Esophagus muscularis mucosa (tissue), 4 donors: Measurements from ENCODE around the gene IL34. TPM values are rescaled to one million over a fixed set of nuclear protein-coding genes. Genes with fewer than 3 reads are reported as not detected.
"Not testable (repeated sequence)": the region's sequence is repeated elsewhere in the genome, so short reads cannot be mapped to it uniquely, and the experiment has no call there.

Source experiments
- DNase-seq: peaks from one replicate; pipeline ENCODE4 v3.0.0-alpha.2; 2017; ENCODE audit errors: extremely low spot score
- H3K27ac ChIP-seq, 4 donors: fragments of 200-600 bp; sonication (generic); replicated peaks in 1 of 4; 1 replicate in 3 of 4; 2 replicates in 1 of 4; pipeline ENCODE4 v1.5.1; 2016 to 2019; ENCODE audit warnings: mild to moderate bottlenecking in 1 of 4
- H3K27me3 ChIP-seq, 4 donors: fragments of 200-600 bp; sonication (generic); one replicate each; pipeline versions ENCODE4 v1.5.1 to v1.6.0; 2016 to 2019
- H3K36me3 ChIP-seq, 4 donors: fragments of 200-600 bp; sonication (generic); one replicate each; pipeline ENCODE4 v1.5.1; 2016 to 2019
- H3K4me1 ChIP-seq, 4 donors: fragments of 200-600 bp; sonication (generic); one replicate each; pipeline ENCODE4 v1.5.1; 2016 to 2019
- H3K4me3 ChIP-seq, 4 donors: fragments of 200-600 bp; sonication (generic); 1 replicate in 2 of 4; 2 replicates in 2 of 4; pipeline ENCODE4 v1.5.1; 2016 to 2019; ENCODE audit warnings: mild to moderate bottlenecking in 4 of 4, moderate library complexity in 1 of 4
- H3K9me3 ChIP-seq, 4 donors: fragments of 200-600 bp; sonication (generic); 1 replicate in 3 of 4; 2 replicates in 1 of 4; pipeline ENCODE4 v1.5.1; 2016 to 2019
- CTCF ChIP-seq, 3 experiments: fragments of 200-600 bp in 2 of 3; fragments of 450-650 bp in 1 of 3; sonication (generic) in 2 of 3; IDR thresholded peaks; one replicate each; pipeline ENCODE4 v1.5.1; 2017 to 2019; ENCODE audit warnings: antibody characterized with exemption in 3 of 3, mild to moderate bottlenecking in 2 of 3, moderate library complexity in 1 of 3
- EP300 ChIP-seq: sonication (generic); formaldehyde crosslinking; IDR thresholded peaks from one replicate; pipeline ENCODE4 v1.6.1; 2017; ENCODE audit warnings: antibody characterized with exemption
- POLR2A ChIP-seq: fragments of 450-650 bp; IDR thresholded peaks from one replicate; pipeline ENCODE4 v1.6.1; 2017; ENCODE audit warnings: antibody characterized with exemption, moderate library complexity, mild to moderate bottlenecking, low read depth
- POLR2AphosphoS5 ChIP-seq, 2 donors: sonication (generic); formaldehyde crosslinking; IDR thresholded peaks; one replicate each; pipeline ENCODE4 v1.6.1; 2017; ENCODE audit warnings: antibody characterized with exemption in 2 of 2
- WGBS: methylation state at CpG from one replicate; pipeline ENCODE4 v1.1.5; 2018; 5-methylcytosine and 5-hydroxymethylcytosine counted together
- intact Hi-C: fragments of 100-400 bp; cut with DNase I; formaldehyde crosslinking; loops from one replicate; pipeline ENCODE4 v1.15.1; 2023
- total RNA-seq, 4 donors: library from RNA; depleted of rRNA; stranded (reverse); fragments of >200 nt; gene quantifications; one replicate each; pipeline versions ENCODE4 v1.1.0 to v1.2.1, GENCODE V29; 2016

The IL34 gene
- total RNA-seq, 4 donors from 2014 or later = 1.7 to 4.7 (median 3.4) TPM

GRCh38 chr16:70630960-70631745, 15.2 kb upstream of the IL34 start:
- Histone ChIP-seq H3K36me3 (no peaks in the 10 kb centered on the region), H3K9me3 (peaks cover 0 to 10% (median 4%) of the 10 kb centered on the region in 4 donors), H3K4me3 (no peak overlapping the region), H3K27me3 (no peaks in the 10 kb centered on the region), H3K27ac (no peak overlapping the region), H3K4me1 (peaks cover 0 to 7% (median 5%) of the 10 kb centered on the region in 4 donors)
- DNase-seq = no peak
- TF ChIP-seq POLR2A = no peak
- TF ChIP-seq EP300 = no peak
- no peak for TF ChIP-seq CTCF (IDR thresholded peaks at IDR 0.05)
- no peak for TF ChIP-seq POLR2AphosphoS5 (IDR thresholded peaks at IDR 0.05)
- 76% methylated on average over 3 of the region's 3 CpGs for WGBS
- intact Hi-C loops = no loop called here

- no peaks in the 10 kb centered on the region for H3K36me3 ChIP-seq
- peaks cover 0 to 7% (median 5%) of the 10 kb centered on the region in 4 donors for H3K4me1 ChIP-seq
- 93% methylated on average over 5 of the region's 5 CpGs for WGBS
- intact Hi-C loops = no loop called here
- peaks cover 0 to 10% (median 4%) of the 10 kb centered on the region in 4 donors for H3K9me3 ChIP-seq
- no peak for DNase-seq
- H3K27ac ChIP-seq = no peak overlapping the region
- no peaks in the 10 kb centered on the region for H3K27me3 ChIP-seq
- no peak for TF ChIP-seq POLR2A
- no peak for TF ChIP-seq EP300
- TF ChIP-seq CTCF (IDR thresholded peaks at IDR 0.05) = no peak
- no peak for TF ChIP-seq POLR2AphosphoS5 (IDR thresholded peaks at IDR 0.05)
- no peak overlapping the region for H3K4me3 ChIP-seq
These were observed 14.1 kb upstream of the IL34 start for GRCh38 chr16:70632273-70632672.

- 88% methylated on average over 10 of the region's 10 CpGs for WGBS
- H3K27me3 ChIP-seq, H3K4me3 ChIP-seq, H3K4me1 ChIP-seq, DNase-seq, H3K27ac ChIP-seq, H3K36me3 ChIP-seq, intact Hi-C loops: not testable (repeated sequence)
- peaks cover 0 to 10% (median 4%) of the 10 kb centered on the region in 4 donors for H3K9me3 ChIP-seq
These were observed 12.7 kb upstream of the IL34 start for GRCh38 chr16:70633617-70634016.

GRCh38 chr16:70634861-70635260, 11.5 kb upstream of the IL34 start:
- Histone ChIP-seq H3K36me3 (no peaks in the 10 kb centered on the region), H3K9me3 (peaks cover 0 to 10% (median 4%) of the 10 kb centered on the region in 4 donors), H3K27me3 (no peaks in the 10 kb centered on the region), H3K4me1 (peaks cover 4 to 18% (median 15%) of the 10 kb centered on the region in 4 donors), H3K4me3 (no peak overlapping the region), H3K27ac (peak overlapping the region in 1 of 4 donors; percentile 20)
- TF ChIP-seq POLR2A (no peak), CTCF (IDR thresholded peaks at IDR 0.05) (no peak), POLR2AphosphoS5 (IDR thresholded peaks at IDR 0.05) (no peak), EP300 (no peak)
- intact Hi-C loops = no loop called here
- 58% methylated on average over 4 of the region's 4 CpGs for WGBS
- no peak for DNase-seq

- TF ChIP-seq POLR2A (no peak), CTCF (IDR thresholded peaks at IDR 0.05) (no peak), EP300 (no peak), POLR2AphosphoS5 (IDR thresholded peaks at IDR 0.05) (no peak)
- peaks cover 0 to 8% (median 4%) of the 10 kb centered on the region in 4 donors for H3K9me3 ChIP-seq
- no peak overlapping the region for H3K4me3 ChIP-seq
- H3K36me3 ChIP-seq = no peaks in the 10 kb centered on the region
- H3K27me3 ChIP-seq = no peaks in the 10 kb centered on the region
- 55% methylated on average over 5 of the region's 5 CpGs for WGBS
- no peak for DNase-seq
- peaks cover 4 to 18% (median 15%) of the 10 kb centered on the region in 4 donors for H3K4me1 ChIP-seq
- intact Hi-C loops = no loop called here
- H3K27ac ChIP-seq = peak overlapping the region in 1 of 4 donors; percentile 20
These were observed 10.9 kb upstream of the IL34 start for GRCh38 chr16:70635336-70636016.
